ENCODE data around the gene ASIC5. TPM values are rescaled to one million over a fixed set of nuclear protein-coding genes. Genes with fewer than 3 reads are reported as not detected.
"Not testable (repeated sequence)": the region's sequence is repeated elsewhere in the genome, so short reads cannot be mapped to it uniquely, and the experiment has no call there.

Gene ASIC5
- total RNA-seq, 4 donors from 2014 or later: not detected

GRCh38 chr4:155899891-155900290 is 33.8 kb upstream of the ASIC5 start:
- TF ChIP-seq POLR2A (IDR thresholded peaks at IDR 0.05) (no peak), CTCF (IDR thresholded peaks at IDR 0.05) (no peak)
- intact Hi-C loops (cut with DNase I; ENCODE audit: low total_unique reads): no loop called here
- H3K4me3 ChIP-seq (ENCODE audit: low read depth, poor library complexity, severe bottlenecking): no peak overlapping the region
- no peak for DNase-seq (ENCODE audit: low spot score in 2 of 2)
- WGBS, 2 donors: 12 to 19% methylated on average over 3 of the region's 3 CpGs

GRCh38 chr4:155898371-155898770 is 32.3 kb upstream of the ASIC5 start:
- DNase-seq (ENCODE audit: low spot score in 2 of 2); intact Hi-C loops (cut with DNase I; ENCODE audit: low total_unique reads); H3K4me3 ChIP-seq (ENCODE audit: low read depth, poor library complexity, severe bottlenecking): not testable (repeated sequence)
- 70 to 81% methylated on average over 2 of the region's 2 CpGs for WGBS, 2 donors

GRCh38 chr4:155891058-155891457 is 25.0 kb upstream of the ASIC5 start:
- intact Hi-C loops (cut with DNase I; ENCODE audit: low total_unique reads): no loop called here
- TF ChIP-seq CTCF (IDR thresholded peaks at IDR 0.05) (no peak), POLR2A (IDR thresholded peaks at IDR 0.05) (no peak)
- DNase-seq (ENCODE audit: low spot score in 2 of 2): no peak
- H3K4me3 ChIP-seq (ENCODE audit: low read depth, poor library complexity, severe bottlenecking): no peak overlapping the region
- WGBS, 2 donors: 28 to 45% methylated on average over 3 of the region's 3 CpGs

GRCh38 chr4:155889946-155890345 is 23.9 kb upstream of the ASIC5 start:
- intact Hi-C loops (cut with DNase I; ENCODE audit: low total_unique reads): no loop called here
- 67 to 82% methylated on average over 2 of the region's 2 CpGs for WGBS, 2 donors
- DNase-seq (ENCODE audit: low spot score in 2 of 2): no peak
- no peak for TF ChIP-seq CTCF (IDR thresholded peaks at IDR 0.05)
- no peak for TF ChIP-seq POLR2A (IDR thresholded peaks at IDR 0.05)
- H3K4me3 ChIP-seq (ENCODE audit: low read depth, poor library complexity, severe bottlenecking): no peak overlapping the region

GRCh38 chr4:155889031-155889793 is 23.1 kb upstream of the ASIC5 start:
- no peak for TF ChIP-seq CTCF (IDR thresholded peaks at IDR 0.05)
- TF ChIP-seq POLR2A (IDR thresholded peaks at IDR 0.05): no peak
- DNase-seq (ENCODE audit: low spot score in 2 of 2): peak in 1 of 2 donors; percentile 26
- intact Hi-C loops (cut with DNase I; ENCODE audit: low total_unique reads): no loop called here
- no peak overlapping the region for H3K4me3 ChIP-seq (ENCODE audit: low read depth, poor library complexity, severe bottlenecking)
- WGBS, 2 donors: 12 to 15% methylated on average over 5 of the region's 5 CpGs

- intact Hi-C loops (cut with DNase I; ENCODE audit: low total_unique reads): no loop called here
- DNase-seq (ENCODE audit: low spot score in 2 of 2): no peak
- H3K4me3 ChIP-seq (ENCODE audit: low read depth, poor library complexity, severe bottlenecking): no peak overlapping the region
- no peak for TF ChIP-seq POLR2A (IDR thresholded peaks at IDR 0.05)
- no peak for TF ChIP-seq CTCF (IDR thresholded peaks at IDR 0.05)
- 75 to 76% methylated on average over 5 of the region's 6 CpGs for WGBS, 2 donors
These were observed 21.9 kb upstream of the ASIC5 start for GRCh38 chr4:155887847-155888570.

Measured in lower leg skin (tissue), 4 donors.